Panc1 (cell line): ENCODE measurements around the gene SNTA1.

Experiments used
- POLR2AphosphoS5 ChIP-seq: IDR thresholded peaks from 2 replicates; pipeline ENCODE4 v1.6.1; 2012; ENCODE audit warnings: mild to moderate bottlenecking, low read depth, low read length, moderate library complexity
- TF ChIP-seq, protein P1 (sequence below): fragments of 450-650 bp; IDR thresholded peaks from 2 replicates; pipeline ENCODE4 v1.5.1; 2017; ENCODE audit warnings: mild to moderate bottlenecking
- TF ChIP-seq, protein P2 (sequence below), 2 experiments: IDR thresholded peaks; 2 replicates each; pipeline ENCODE4 v1.6.1; 2011 to 2012; ENCODE audit warnings: low read depth in 2 of 2, control low read depth in 1 of 2, low read length in 1 of 2, mild to moderate bottlenecking in 1 of 2, moderate library complexity in 1 of 2; ENCODE audit not compliant: insufficient read depth in 1 of 2

DNA sequence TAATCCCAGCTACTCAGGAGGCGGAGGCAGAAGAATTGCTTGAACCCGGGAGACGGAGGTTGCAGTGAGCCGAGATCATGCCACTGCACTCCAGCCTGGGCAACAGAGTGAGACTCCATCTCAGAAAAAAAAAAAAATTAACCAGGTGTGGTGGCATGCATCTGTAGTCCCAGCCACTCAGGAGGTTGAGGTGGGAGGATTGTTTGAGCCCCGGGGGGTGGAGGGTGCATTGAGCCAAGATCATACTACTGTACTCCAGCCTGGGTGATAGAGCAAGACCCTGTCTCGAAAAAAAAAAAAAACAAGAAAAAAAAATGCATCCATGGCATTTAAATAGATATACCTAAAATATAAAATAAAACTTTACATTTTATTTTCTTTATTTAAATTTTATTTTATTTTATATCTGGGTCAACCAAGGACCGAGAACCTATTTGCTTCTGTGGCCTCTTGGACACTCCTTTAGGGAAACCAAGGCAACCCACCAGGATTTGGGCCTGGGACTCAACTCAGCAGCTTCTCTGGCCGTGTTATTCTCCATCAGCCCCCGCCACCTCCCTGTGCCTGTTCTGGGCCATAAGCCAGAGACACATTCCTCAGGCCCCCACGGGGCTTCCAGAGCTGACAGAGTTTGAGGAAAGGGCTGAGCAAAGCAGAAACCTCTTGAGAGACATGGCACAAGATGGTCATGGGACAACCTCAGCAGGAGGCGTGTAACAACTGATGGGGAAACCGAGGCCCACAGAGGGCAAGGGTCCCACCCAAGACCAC lies 6.2 kb downstream of the SNTA1 start:
- no peak for TF ChIP-seq POLR2AphosphoS5
- TF ChIP-seq, protein P1, sequence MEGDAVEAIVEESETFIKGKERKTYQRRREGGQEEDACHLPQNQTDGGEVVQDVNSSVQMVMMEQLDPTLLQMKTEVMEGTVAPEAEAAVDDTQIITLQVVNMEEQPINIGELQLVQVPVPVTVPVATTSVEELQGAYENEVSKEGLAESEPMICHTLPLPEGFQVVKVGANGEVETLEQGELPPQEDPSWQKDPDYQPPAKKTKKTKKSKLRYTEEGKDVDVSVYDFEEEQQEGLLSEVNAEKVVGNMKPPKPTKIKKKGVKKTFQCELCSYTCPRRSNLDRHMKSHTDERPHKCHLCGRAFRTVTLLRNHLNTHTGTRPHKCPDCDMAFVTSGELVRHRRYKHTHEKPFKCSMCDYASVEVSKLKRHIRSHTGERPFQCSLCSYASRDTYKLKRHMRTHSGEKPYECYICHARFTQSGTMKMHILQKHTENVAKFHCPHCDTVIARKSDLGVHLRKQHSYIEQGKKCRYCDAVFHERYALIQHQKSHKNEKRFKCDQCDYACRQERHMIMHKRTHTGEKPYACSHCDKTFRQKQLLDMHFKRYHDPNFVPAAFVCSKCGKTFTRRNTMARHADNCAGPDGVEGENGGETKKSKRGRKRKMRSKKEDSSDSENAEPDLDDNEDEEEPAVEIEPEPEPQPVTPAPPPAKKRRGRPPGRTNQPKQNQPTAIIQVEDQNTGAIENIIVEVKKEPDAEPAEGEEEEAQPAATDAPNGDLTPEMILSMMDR: no peak
- TF ChIP-seq, protein P2, sequence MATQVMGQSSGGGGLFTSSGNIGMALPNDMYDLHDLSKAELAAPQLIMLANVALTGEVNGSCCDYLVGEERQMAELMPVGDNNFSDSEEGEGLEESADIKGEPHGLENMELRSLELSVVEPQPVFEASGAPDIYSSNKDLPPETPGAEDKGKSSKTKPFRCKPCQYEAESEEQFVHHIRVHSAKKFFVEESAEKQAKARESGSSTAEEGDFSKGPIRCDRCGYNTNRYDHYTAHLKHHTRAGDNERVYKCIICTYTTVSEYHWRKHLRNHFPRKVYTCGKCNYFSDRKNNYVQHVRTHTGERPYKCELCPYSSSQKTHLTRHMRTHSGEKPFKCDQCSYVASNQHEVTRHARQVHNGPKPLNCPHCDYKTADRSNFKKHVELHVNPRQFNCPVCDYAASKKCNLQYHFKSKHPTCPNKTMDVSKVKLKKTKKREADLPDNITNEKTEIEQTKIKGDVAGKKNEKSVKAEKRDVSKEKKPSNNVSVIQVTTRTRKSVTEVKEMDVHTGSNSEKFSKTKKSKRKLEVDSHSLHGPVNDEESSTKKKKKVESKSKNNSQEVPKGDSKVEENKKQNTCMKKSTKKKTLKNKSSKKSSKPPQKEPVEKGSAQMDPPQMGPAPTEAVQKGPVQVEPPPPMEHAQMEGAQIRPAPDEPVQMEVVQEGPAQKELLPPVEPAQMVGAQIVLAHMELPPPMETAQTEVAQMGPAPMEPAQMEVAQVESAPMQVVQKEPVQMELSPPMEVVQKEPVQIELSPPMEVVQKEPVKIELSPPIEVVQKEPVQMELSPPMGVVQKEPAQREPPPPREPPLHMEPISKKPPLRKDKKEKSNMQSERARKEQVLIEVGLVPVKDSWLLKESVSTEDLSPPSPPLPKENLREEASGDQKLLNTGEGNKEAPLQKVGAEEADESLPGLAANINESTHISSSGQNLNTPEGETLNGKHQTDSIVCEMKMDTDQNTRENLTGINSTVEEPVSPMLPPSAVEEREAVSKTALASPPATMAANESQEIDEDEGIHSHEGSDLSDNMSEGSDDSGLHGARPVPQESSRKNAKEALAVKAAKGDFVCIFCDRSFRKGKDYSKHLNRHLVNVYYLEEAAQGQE (IDR thresholded peaks at IDR 0.05; ENCODE audit: insufficient read depth in 1 of 2, low read depth in 2 of 2, low read length in 1 of 2): no peak
